ENCODE data around the gene CYSLTR2. TPM values are rescaled to one million over a fixed set of nuclear protein-coding genes. Genes with fewer than 3 reads are reported as not detected.
"Not testable (repeated sequence)": the region's sequence is repeated elsewhere in the genome, so short reads cannot be mapped to it uniquely, and the experiment has no call there.

The CYSLTR2 gene
- total RNA-seq, 2 experiments from 2014 or later, result 2.1 to 2.4 TPM

- intact Hi-C loops (cut with micrococcal nuclease), result no loop called here
- H3K27ac Mint-ChIP-seq, result no peak overlapping the region
- H3K4me3 Mint-ChIP-seq, result no peak overlapping the region
- no peaks in the 10 kb centered on the region for H3K9me3 Mint-ChIP-seq
- ChIA-PET POLR2A (no interaction called here), CTCF (interaction anchor here (1.3 kb wide), 2 partner anchors 11 to 122 kb away, joined by 3 to 5 read pairs; no protein-coding TSS in a partner anchor)
- DNase-seq, result no peak
- H3K27me3 Mint-ChIP-seq, result no peaks in the 10 kb centered on the region
- no peaks in the 10 kb centered on the region for H3K36me3 Mint-ChIP-seq
- H3K4me1 Mint-ChIP-seq (ENCODE audit: low read depth), result peaks cover 5% of the 10 kb centered on the region
These were observed 6.9 kb upstream of the CYSLTR2 start for GRCh38 chr13:48646791-48647190.

GRCh38 chr13:48647625-48648024 is 6.1 kb upstream of the CYSLTR2 start:
- H3K9me3 Mint-ChIP-seq, result no peaks in the 10 kb centered on the region
- H3K27ac Mint-ChIP-seq, result no peak overlapping the region
- DNase-seq, result no peak
- H3K27me3 Mint-ChIP-seq, result no peaks in the 10 kb centered on the region
- CTCF ChIA-PET, result interaction anchor here (1.3 kb wide), 2 partner anchors 12 to 121 kb away, joined by 3 to 5 read pairs; no protein-coding TSS in a partner anchor
- no peak overlapping the region for H3K4me3 Mint-ChIP-seq
- H3K36me3 Mint-ChIP-seq, result no peaks in the 10 kb centered on the region
- POLR2A ChIA-PET, result no interaction called here
- intact Hi-C loops (cut with micrococcal nuclease), result no loop called here
- peaks cover 5% of the 10 kb centered on the region for H3K4me1 Mint-ChIP-seq (ENCODE audit: low read depth)

- intact Hi-C loops (cut with micrococcal nuclease), result no loop called here
- CTCF ChIA-PET, result interaction anchor here (0.6 kb wide), 1 partner anchor 68 kb away, joined by 3 read pairs; no protein-coding TSS in a partner anchor
- DNase-seq, result no peak
- Mint-ChIP-seq H3K27me3 (no peaks in the 10 kb centered on the region), H3K27ac (no peak overlapping the region), H3K4me1 (ENCODE audit: low read depth) (peaks cover 13% of the 10 kb centered on the region), H3K9me3 (no peaks in the 10 kb centered on the region), H3K4me3 (no peak overlapping the region), H3K36me3 (no peaks in the 10 kb centered on the region)
- POLR2A ChIA-PET, result no interaction called here
These were observed 5.3 kb upstream of the CYSLTR2 start for GRCh38 chr13:48648446-48648845.

GRCh38 chr13:48652851-48653471 is 768 bp upstream of the CYSLTR2 start:
- H3K27me3 Mint-ChIP-seq, result no peaks in the 10 kb centered on the region
- no peak for DNase-seq
- ChIA-PET POLR2A (interaction anchor here (1.5 kb wide), 1 partner anchor 13 kb away, joined by 4 read pairs; no protein-coding TSS in a partner anchor), CTCF (interaction anchor here (1.2 kb wide), 1 partner anchor 116 kb away, joined by 4 read pairs; no protein-coding TSS in a partner anchor)
- H3K9me3 Mint-ChIP-seq, result no peaks in the 10 kb centered on the region
- H3K36me3 Mint-ChIP-seq, result no peaks in the 10 kb centered on the region
- peaks cover 36% of the 10 kb centered on the region for H3K4me1 Mint-ChIP-seq (ENCODE audit: low read depth)
- peak overlapping the region; percentile 75 for H3K4me3 Mint-ChIP-seq
- peak overlapping the region; percentile 81 for H3K27ac Mint-ChIP-seq
- intact Hi-C loops (cut with micrococcal nuclease), result loop anchor here (2.0 to 10.0 kb wide), 7 partner anchors 79 to 556 kb away; partner anchors contain the start of genes FNDC3A, ITM2B and MED4

GRCh38 chr13:48654511-48654910 is 782 bp downstream of the CYSLTR2 start:
- H3K27me3 Mint-ChIP-seq, result no peaks in the 10 kb centered on the region
- H3K36me3 Mint-ChIP-seq, result no peaks in the 10 kb centered on the region
- ChIA-PET POLR2A (no interaction called here), CTCF (interaction anchor here (1.2 to 1.3 kb wide), 2 partner anchors 114 to 115 kb away, joined by 3 to 4 read pairs; no protein-coding TSS in a partner anchor)
- no peak for DNase-seq
- intact Hi-C loops (cut with micrococcal nuclease), result loop anchor here (5.0 to 10.0 kb wide), 6 partner anchors 78 to 557 kb away; partner anchors contain the start of genes FNDC3A, ITM2B and MED4
- H3K9me3 Mint-ChIP-seq, result no peaks in the 10 kb centered on the region
- peaks cover 38% of the 10 kb centered on the region for H3K4me1 Mint-ChIP-seq (ENCODE audit: low read depth)
- H3K27ac Mint-ChIP-seq, result no peak overlapping the region
- H3K4me3 Mint-ChIP-seq, result no peak overlapping the region

GRCh38 chr13:48655291-48655690 is 1.6 kb downstream of the CYSLTR2 start:
- POLR2A ChIA-PET, result no interaction called here
- Mint-ChIP-seq H3K36me3 (no peaks in the 10 kb centered on the region), H3K4me3 (peak overlapping the region; percentile 35), H3K4me1 (ENCODE audit: low read depth) (peaks cover 45% of the 10 kb centered on the region), H3K9me3 (no peaks in the 10 kb centered on the region), H3K27ac (no peak overlapping the region), H3K27me3 (no peaks in the 10 kb centered on the region)
- intact Hi-C loops (cut with micrococcal nuclease), result loop anchor here (10.0 kb wide), 2 partner anchors 420 to 500 kb away; partner anchors contain the start of gene ITM2B
- DNase-seq, result no peak
- CTCF ChIA-PET, result interaction anchor here (1.3 to 1.6 kb wide), 2 partner anchors 76 to 114 kb away, joined by 3 to 6 read pairs; no protein-coding TSS in a partner anchor

- no peak overlapping the region for H3K4me3 Mint-ChIP-seq
- no peaks in the 10 kb centered on the region for H3K36me3 Mint-ChIP-seq
- no peak for DNase-seq
- peaks cover 50% of the 10 kb centered on the region for H3K4me1 Mint-ChIP-seq (ENCODE audit: low read depth)
- no peaks in the 10 kb centered on the region for H3K27me3 Mint-ChIP-seq
- H3K9me3 Mint-ChIP-seq, result no peaks in the 10 kb centered on the region
- intact Hi-C loops (cut with micrococcal nuclease), result loop anchor here (10.0 kb wide), 2 partner anchors 422 to 502 kb away; partner anchors contain the start of gene ITM2B
- CTCF ChIA-PET, result interaction anchor here (1.2 to 1.6 kb wide), 2 partner anchors 75 to 78 kb away, joined by 4 to 6 read pairs; no protein-coding TSS in a partner anchor
- POLR2A ChIA-PET, result no interaction called here
- H3K27ac Mint-ChIP-seq, result no peak overlapping the region
These were observed 2.9 kb downstream of the CYSLTR2 start for GRCh38 chr13:48656608-48657007.

GRCh38 chr13:48660361-48661076 is 6.8 kb downstream of the CYSLTR2 start:
- peaks cover 23% of the 10 kb centered on the region for H3K9me3 Mint-ChIP-seq
- H3K27me3 Mint-ChIP-seq, result no peaks in the 10 kb centered on the region
- intact Hi-C loops (cut with micrococcal nuclease), result no loop called here
- H3K4me1 Mint-ChIP-seq (ENCODE audit: low read depth), result peaks cover 33% of the 10 kb centered on the region
- peaks cover 9% of the 10 kb centered on the region for H3K36me3 Mint-ChIP-seq
- DNase-seq, result no peak
- no peak overlapping the region for H3K4me3 Mint-ChIP-seq
- CTCF ChIA-PET, result no interaction called here
- POLR2A ChIA-PET, result no interaction called here
- no peak overlapping the region for H3K27ac Mint-ChIP-seq

GRCh38 chr13:48661107-48661506 is 7.4 kb downstream of the CYSLTR2 start:
- no peak for DNase-seq
- H3K27me3 Mint-ChIP-seq, result no peaks in the 10 kb centered on the region
- no peak overlapping the region for H3K4me3 Mint-ChIP-seq
- H3K36me3 Mint-ChIP-seq, result peaks cover 10% of the 10 kb centered on the region
- ChIA-PET POLR2A (no interaction called here), CTCF (no interaction called here)
- H3K9me3 Mint-ChIP-seq, result peaks cover 29% of the 10 kb centered on the region
- H3K27ac Mint-ChIP-seq, result no peak overlapping the region
- H3K4me1 Mint-ChIP-seq (ENCODE audit: low read depth), result peaks cover 30% of the 10 kb centered on the region
- intact Hi-C loops (cut with micrococcal nuclease), result no loop called here

- POLR2A ChIA-PET, result no interaction called here
- peaks cover 14% of the 10 kb centered on the region for H3K36me3 Mint-ChIP-seq
- H3K27me3 Mint-ChIP-seq, result no peaks in the 10 kb centered on the region
- peaks cover 40% of the 10 kb centered on the region for H3K9me3 Mint-ChIP-seq
- H3K4me1 Mint-ChIP-seq (ENCODE audit: low read depth), result peaks cover 26% of the 10 kb centered on the region
- H3K4me3 Mint-ChIP-seq, result no peak overlapping the region
- intact Hi-C loops (cut with micrococcal nuclease), result no loop called here
- no peak for DNase-seq
- CTCF ChIA-PET, result no interaction called here
- H3K27ac Mint-ChIP-seq, result no peak overlapping the region
These were observed 8.5 kb downstream of the CYSLTR2 start for GRCh38 chr13:48662226-48662625.

- Mint-ChIP-seq H3K4me1 (ENCODE audit: low read depth) (peaks cover 4% of the 10 kb centered on the region), H3K36me3 (peaks cover 32% of the 10 kb centered on the region), H3K27me3 (no peaks in the 10 kb centered on the region), H3K9me3 (peaks cover 77% of the 10 kb centered on the region), H3K4me3 (no peak overlapping the region), H3K27ac (no peak overlapping the region)
- DNase-seq, result no peak
- intact Hi-C loops (cut with micrococcal nuclease), result no loop called here
- ChIA-PET POLR2A (no interaction called here), CTCF (no interaction called here)
These were observed 13.4 kb downstream of the CYSLTR2 start for GRCh38 chr13:48667136-48667535.

GRCh38 chr13:48671421-48671820 is 17.7 kb downstream of the CYSLTR2 start:
- CTCF ChIA-PET, result interaction anchor here (0.6 kb wide), 1 partner anchor 20 kb away, joined by 3 read pairs; no protein-coding TSS in a partner anchor
- peaks cover 47% of the 10 kb centered on the region for H3K9me3 Mint-ChIP-seq
- H3K4me1 Mint-ChIP-seq (ENCODE audit: low read depth); DNase-seq; POLR2A ChIA-PET; intact Hi-C loops (cut with micrococcal nuclease); H3K27me3 Mint-ChIP-seq; H3K27ac Mint-ChIP-seq; H3K4me3 Mint-ChIP-seq: not testable (repeated sequence)
- peaks cover 24% of the 10 kb centered on the region for H3K36me3 Mint-ChIP-seq
